Activated T-helper 1 cell treated with anti-CD3 and anti-CD28 coated beads, Interleukin-12 subunit alpha, Interleukin-12 subunit beta, Interleukin-2, Interleukin-4 antibody, amounts not matched to agents 30 ng/mL and 10 ng/mL and 1 ng/mL, durations not matched to agents 14 hours and 24 hours and 36 hours (primary cell): ENCODE measurements around the gene PARVA. TPM values are rescaled to one million over a fixed set of nuclear protein-coding genes. Genes with fewer than 3 reads are reported as not detected.

Experiments
- DNase-seq: peaks from one replicate; pipeline ENCODE4 v3.0.0; 2021; ENCODE audit warnings: low spot score
- H3K27ac Mint-ChIP-seq: one replicate; pipeline ENCODE4 v1.8.0; 2021; ENCODE audit warnings: mild to moderate bottlenecking, mixed read lengths
- H3K27me3 Mint-ChIP-seq: one replicate; pipeline ENCODE4 v1.8.0; 2022; ENCODE audit warnings: mild to moderate bottlenecking, moderate library complexity, mixed read lengths; ENCODE audit not compliant: insufficient read depth
- H3K36me3 Mint-ChIP-seq: one replicate; pipeline ENCODE4 v1.8.0; 2021; ENCODE audit warnings: low read depth, mixed read lengths
- H3K4me1 Mint-ChIP-seq: one replicate; pipeline ENCODE4 v1.8.0; 2021; ENCODE audit warnings: low read depth, mixed read lengths
- H3K4me3 Mint-ChIP-seq: one replicate; pipeline ENCODE4 v1.8.0; 2021; ENCODE audit warnings: mild to moderate bottlenecking, moderate library complexity, mixed read lengths
- H3K9me3 Mint-ChIP-seq: one replicate; pipeline ENCODE4 v1.8.0; 2021; ENCODE audit warnings: mixed read lengths
- intact Hi-C: fragments of 100-400 bp; cut with micrococcal nuclease; formaldehyde crosslinking; loops from one replicate; pipeline ENCODE4 v1.15.1; 2024
- total RNA-seq: library from RNA; stranded (reverse); gene quantifications from 2 replicates; pipeline ENCODE4 v1.2.3, GENCODE V29; 2022

Gene PARVA
- total RNA-seq, 1 donor from 2014 or later, result not detected

GRCh38 chr11:12565406-12565805 lies 188.0 kb downstream of the PARVA start:
- H3K9me3 Mint-ChIP-seq, result no peaks in the 10 kb centered on the region
- H3K36me3 Mint-ChIP-seq, result no peaks in the 10 kb centered on the region
- no peaks in the 10 kb centered on the region for H3K4me1 Mint-ChIP-seq
- no peak overlapping the region for H3K27ac Mint-ChIP-seq
- H3K4me3 Mint-ChIP-seq, result no peak overlapping the region
- H3K27me3 Mint-ChIP-seq, result peaks cover 21% of the 10 kb centered on the region
- no peak for DNase-seq
- intact Hi-C loops, result no loop called here

- H3K27ac Mint-ChIP-seq, result no peak overlapping the region
- DNase-seq, result no peak
- H3K4me1 Mint-ChIP-seq, result no peaks in the 10 kb centered on the region
- H3K4me3 Mint-ChIP-seq, result no peak overlapping the region
- peaks cover 25% of the 10 kb centered on the region for H3K27me3 Mint-ChIP-seq
- H3K36me3 Mint-ChIP-seq, result no peaks in the 10 kb centered on the region
- H3K9me3 Mint-ChIP-seq, result no peaks in the 10 kb centered on the region
- intact Hi-C loops, result no loop called here
Measured at GRCh38 chr11:12567746-12568460, 190.5 kb downstream of the PARVA start.

- Mint-ChIP-seq H3K27ac (no peak overlapping the region), H3K4me1 (no peaks in the 10 kb centered on the region), H3K36me3 (no peaks in the 10 kb centered on the region), H3K9me3 (no peaks in the 10 kb centered on the region), H3K4me3 (no peak overlapping the region), H3K27me3 (peaks cover 17% of the 10 kb centered on the region)
- intact Hi-C loops, result no loop called here
- DNase-seq, result no peak
Measured at GRCh38 chr11:12569499-12570425, 192.4 kb downstream of the PARVA start.

- H3K27ac Mint-ChIP-seq, result no peak overlapping the region
- intact Hi-C loops, result no loop called here
- H3K4me3 Mint-ChIP-seq, result no peak overlapping the region
- peaks cover 14% of the 10 kb centered on the region for H3K27me3 Mint-ChIP-seq
- no peaks in the 10 kb centered on the region for H3K4me1 Mint-ChIP-seq
- no peaks in the 10 kb centered on the region for H3K9me3 Mint-ChIP-seq
- no peak for DNase-seq
- H3K36me3 Mint-ChIP-seq, result no peaks in the 10 kb centered on the region
Measured at GRCh38 chr11:12573707-12574485, 196.5 kb downstream of the PARVA start.

- Mint-ChIP-seq H3K36me3 (no peaks in the 10 kb centered on the region), H3K27me3 (peaks cover 5% of the 10 kb centered on the region), H3K4me3 (no peak overlapping the region), H3K9me3 (no peaks in the 10 kb centered on the region), H3K4me1 (no peaks in the 10 kb centered on the region), H3K27ac (no peak overlapping the region)
- DNase-seq, result no peak
- intact Hi-C loops, result no loop called here
Measured at GRCh38 chr11:12577725-12578644, 200.6 kb downstream of the PARVA start.

GRCh38 chr11:12581416-12581815 lies 204.0 kb downstream of the PARVA start:
- H3K9me3 Mint-ChIP-seq, result no peaks in the 10 kb centered on the region
- peaks cover 8% of the 10 kb centered on the region for H3K27me3 Mint-ChIP-seq
- intact Hi-C loops, result no loop called here
- no peaks in the 10 kb centered on the region for H3K4me1 Mint-ChIP-seq
- DNase-seq, result no peak
- no peak overlapping the region for H3K4me3 Mint-ChIP-seq
- H3K36me3 Mint-ChIP-seq, result no peaks in the 10 kb centered on the region
- H3K27ac Mint-ChIP-seq, result no peak overlapping the region

GRCh38 chr11:12581923-12582322 lies 204.6 kb downstream of the PARVA start:
- H3K36me3 Mint-ChIP-seq, result no peaks in the 10 kb centered on the region

More at GRCh38 chr11:12581923-12582322, 204.6 kb downstream of the PARVA start:
- Mint-ChIP-seq H3K27ac (no peak overlapping the region), H3K4me3 (no peak overlapping the region), H3K9me3 (no peaks in the 10 kb centered on the region), H3K27me3 (peaks cover 8% of the 10 kb centered on the region), H3K4me1 (no peaks in the 10 kb centered on the region)
- intact Hi-C loops, result no loop called here
- no peak for DNase-seq
